HS-5 (cell line): ENCODE results near the gene PDE9A.

Experiments used
- DNase-seq: peaks from one replicate; pipeline ENCODE4 v3.0.0-alpha.2; 2012; ENCODE audit warnings: low read depth

PDE9A gene

GRCh38 chr21:42658320-42659105 lies 5.1 kb downstream of the PDE9A start:
- no peak for DNase-seq

GRCh38 chr21:42659416-42660117 lies 6.1 kb downstream of the PDE9A start:
- DNase-seq: no peak

- no peak for DNase-seq
Observed at GRCh38 chr21:42660118-42660470, 6.7 kb downstream of the PDE9A start.

- no peak for DNase-seq
Observed at GRCh38 chr21:42661688-42662429, 8.4 kb downstream of the PDE9A start.

GRCh38 chr21:42662430-42663199 lies 9.2 kb downstream of the PDE9A start:
- DNase-seq: no peak

- no peak for DNase-seq
Observed at GRCh38 chr21:42663200-42663750, 9.9 kb downstream of the PDE9A start.

GRCh38 chr21:42663860-42664535 lies 10.6 kb downstream of the PDE9A start:
- DNase-seq: no peak

GRCh38 chr21:42664614-42665013 lies 11.2 kb downstream of the PDE9A start:
- DNase-seq: no peak

- DNase-seq: no peak
Observed at GRCh38 chr21:42665026-42665425, 11.6 kb downstream of the PDE9A start.

GRCh38 chr21:42665484-42665883 lies 12.1 kb downstream of the PDE9A start:
- DNase-seq: no peak

GRCh38 chr21:42666023-42666747 lies 12.8 kb downstream of the PDE9A start:
- DNase-seq: no peak

- DNase-seq: no peak
Observed at GRCh38 chr21:42666925-42667324, 13.5 kb downstream of the PDE9A start.

GRCh38 chr21:42668298-42668992 lies 15.0 kb downstream of the PDE9A start:
- DNase-seq: no peak

GRCh38 chr21:42669041-42669440 lies 15.6 kb downstream of the PDE9A start:
- DNase-seq: no peak

- no peak for DNase-seq
Observed at GRCh38 chr21:42670058-42670880, 16.8 kb downstream of the PDE9A start.

GRCh38 chr21:42670884-42671283 lies 17.5 kb downstream of the PDE9A start:
- DNase-seq: no peak

GRCh38 chr21:42671778-42672593 lies 18.6 kb downstream of the PDE9A start:
- DNase-seq: no peak
